ENCODE measurements around the gene EFHB.
"Not testable (repeated sequence)": the region's sequence is repeated elsewhere in the genome, so short reads cannot be mapped to it uniquely, and the experiment has no call there.

Gene EFHB

DNA sequence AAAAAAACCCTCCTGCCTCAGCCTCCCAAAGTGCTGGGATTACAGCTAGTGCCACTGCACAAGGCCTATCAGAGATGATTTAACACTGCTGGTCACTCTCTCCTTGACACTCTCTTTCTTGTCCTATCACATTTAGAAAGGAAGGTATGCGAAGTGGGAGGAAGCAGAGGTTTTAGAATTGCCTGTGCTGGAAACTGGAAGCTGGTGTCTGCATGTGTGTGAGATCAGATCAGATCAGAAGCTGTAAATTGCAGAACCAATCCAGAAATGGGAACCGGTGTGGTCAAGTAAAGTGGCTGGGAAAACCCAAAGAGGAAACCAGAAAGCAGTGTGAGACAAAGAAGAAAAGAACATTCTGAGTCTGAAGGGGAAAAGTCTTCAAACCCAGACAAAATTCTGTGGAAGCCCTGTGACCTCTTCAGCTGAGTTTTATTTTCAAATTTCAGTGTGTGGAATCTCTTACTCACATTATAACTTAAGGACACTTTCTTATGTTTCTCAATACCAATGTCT, 2.8 kb downstream of the EFHB start:
- H3K4me2 ChIP-seq (ENCODE audit: low read length) = no peak overlapping the region
- H3K4me1 ChIP-seq (ENCODE audit: control insufficient read depth, insufficient read depth, low read length) = no peaks in the 10 kb centered on the region
- peaks cover 4% of the 10 kb centered on the region for H3K27me3 ChIP-seq (ENCODE audit: control insufficient read depth, insufficient read depth, low read length)
- H3K4me3 ChIP-seq (ENCODE audit: low read length) = no peak overlapping the region
- no peak overlapping the region for H3K9ac ChIP-seq (ENCODE audit: low read depth, low read length)
- H3K9me3 ChIP-seq (replicated peaks; ENCODE audit: low read length) = no peaks in the 10 kb centered on the region
- H3K36me3 ChIP-seq (ENCODE audit: insufficient read depth, low read length) = no peaks in the 10 kb centered on the region

DNA sequence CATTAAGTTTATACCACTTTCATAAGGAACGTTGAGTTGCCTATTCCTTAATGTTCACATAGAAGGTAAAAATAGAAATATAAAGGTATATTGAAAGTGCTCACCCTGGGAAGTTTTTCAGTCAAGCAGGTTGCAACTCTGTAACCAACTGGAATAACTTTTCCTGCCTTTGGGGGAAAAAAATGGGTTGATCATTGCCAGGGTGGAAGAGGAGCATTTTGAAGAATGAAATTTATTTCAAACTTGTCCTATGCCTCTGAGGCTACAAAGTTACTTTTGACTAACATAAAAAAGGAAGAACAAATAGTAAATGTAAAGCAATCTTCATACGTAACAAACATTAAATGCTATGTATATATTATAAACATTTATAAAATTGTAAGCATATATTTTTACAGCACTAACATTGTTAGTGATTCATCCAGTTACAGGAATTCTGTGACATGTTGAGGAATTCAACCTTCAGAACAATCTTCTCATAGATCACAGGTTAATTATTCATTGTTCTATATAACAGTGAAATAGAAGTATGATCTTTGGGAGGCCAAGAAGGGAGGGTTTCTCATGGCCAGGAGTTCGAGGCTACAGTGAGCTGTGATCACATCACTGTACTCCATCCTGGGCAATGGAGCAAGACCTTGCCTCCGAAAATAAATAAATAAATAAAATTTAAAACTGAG, 13.5 kb downstream of the EFHB start:
- Histone ChIP-seq H3K9ac (ENCODE audit: low read depth, low read length) (no peak overlapping the region), H3K4me2 (ENCODE audit: low read length) (no peak overlapping the region), H3K36me3 (ENCODE audit: insufficient read depth, low read length) (no peaks in the 10 kb centered on the region), H3K4me1 (ENCODE audit: control insufficient read depth, insufficient read depth, low read length) (no peaks in the 10 kb centered on the region), H3K27me3 (ENCODE audit: control insufficient read depth, insufficient read depth, low read length) (no peaks in the 10 kb centered on the region), H3K9me3 (replicated peaks; ENCODE audit: low read length) (no peaks in the 10 kb centered on the region), H3K4me3 (ENCODE audit: low read length) (no peak overlapping the region)

DNA sequence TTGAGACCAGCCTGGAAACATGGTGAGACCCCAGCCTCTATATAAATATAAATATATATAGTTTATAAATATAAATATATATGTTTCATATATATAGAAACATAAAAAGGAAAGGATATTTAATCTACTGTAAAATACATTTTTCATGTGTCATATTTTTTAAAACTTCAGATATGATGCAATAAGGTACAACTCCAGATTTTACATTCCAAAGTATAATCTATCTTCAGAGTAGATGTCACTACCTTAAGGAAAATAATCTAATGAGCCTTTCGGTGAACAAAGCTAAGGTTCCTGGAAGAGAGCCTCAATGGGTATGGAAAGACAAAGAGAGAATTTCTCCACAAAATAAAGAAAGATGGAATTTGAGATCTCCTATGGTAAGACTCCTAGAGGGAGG, 16.9 kb downstream of the EFHB start:
- H3K9me3 ChIP-seq (replicated peaks; ENCODE audit: low read length) = no peaks in the 10 kb centered on the region
- no peak overlapping the region for H3K9ac ChIP-seq (ENCODE audit: low read depth, low read length)
- no peaks in the 10 kb centered on the region for H3K27me3 ChIP-seq (ENCODE audit: control insufficient read depth, insufficient read depth, low read length)
- no peaks in the 10 kb centered on the region for H3K4me1 ChIP-seq (ENCODE audit: control insufficient read depth, insufficient read depth, low read length)
- no peak overlapping the region for H3K4me2 ChIP-seq (ENCODE audit: low read length)
- no peak overlapping the region for H3K4me3 ChIP-seq (ENCODE audit: low read length)
- H3K36me3 ChIP-seq (ENCODE audit: insufficient read depth, low read length) = no peaks in the 10 kb centered on the region

DNA sequence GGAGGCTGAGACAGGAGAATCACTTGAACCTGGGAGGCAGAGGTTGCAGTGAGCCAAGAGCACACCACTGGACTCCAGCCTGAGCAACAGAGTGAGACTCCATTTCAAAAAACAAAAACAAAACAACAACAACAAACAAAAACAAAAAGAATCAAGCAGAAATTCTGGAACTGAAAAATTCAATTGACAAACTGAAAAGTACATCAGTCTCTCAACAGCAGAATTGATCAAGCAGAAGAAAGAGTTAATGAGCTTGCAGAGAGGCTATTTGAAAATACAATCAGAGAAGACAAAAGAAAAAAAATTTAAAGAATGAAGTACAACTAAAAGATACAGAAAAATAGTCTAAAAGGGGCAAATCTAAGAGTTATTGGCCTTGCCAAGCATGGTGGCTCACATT, 22.6 kb downstream of the EFHB start:
- Histone ChIP-seq H3K27me3 (ENCODE audit: control insufficient read depth, insufficient read depth, low read length) (no peaks in the 10 kb centered on the region), H3K36me3 (ENCODE audit: insufficient read depth, low read length) (no peaks in the 10 kb centered on the region), H3K4me1 (ENCODE audit: control insufficient read depth, insufficient read depth, low read length) (no peaks in the 10 kb centered on the region), H3K4me3 (ENCODE audit: low read length) (no peak overlapping the region), H3K9me3 (replicated peaks; ENCODE audit: low read length) (no peaks in the 10 kb centered on the region), H3K9ac (ENCODE audit: low read depth, low read length) (no peak overlapping the region), H3K4me2 (ENCODE audit: low read length) (no peak overlapping the region)

DNA sequence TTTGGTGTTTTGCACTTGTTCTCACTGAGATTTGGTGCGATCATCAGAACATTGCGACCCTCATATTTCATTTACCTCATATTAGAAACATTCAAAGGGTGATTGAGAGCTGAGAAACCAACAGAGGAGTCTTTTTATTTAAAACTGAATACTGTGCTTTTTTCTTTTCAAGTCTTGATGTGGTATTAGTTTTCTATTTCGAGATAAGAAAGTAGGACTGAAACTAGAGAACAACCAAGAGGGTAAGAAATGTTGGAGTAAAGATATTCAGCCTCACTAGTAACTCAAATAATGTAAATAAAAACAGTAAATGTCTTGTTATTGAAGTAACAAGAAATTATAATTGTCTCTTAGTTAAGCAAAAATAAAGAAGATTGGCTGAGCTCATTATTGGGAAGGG, 26.5 kb downstream of the EFHB start:
- H3K4me2 ChIP-seq (ENCODE audit: low read length) = no peak overlapping the region
- H3K9me3 ChIP-seq (replicated peaks; ENCODE audit: low read length) = no peaks in the 10 kb centered on the region
- H3K27me3 ChIP-seq (ENCODE audit: control insufficient read depth, insufficient read depth, low read length) = no peaks in the 10 kb centered on the region
- no peak overlapping the region for H3K9ac ChIP-seq (ENCODE audit: low read depth, low read length)
- no peaks in the 10 kb centered on the region for H3K4me1 ChIP-seq (ENCODE audit: control insufficient read depth, insufficient read depth, low read length)
- H3K4me3 ChIP-seq (ENCODE audit: low read length) = no peak overlapping the region
- no peaks in the 10 kb centered on the region for H3K36me3 ChIP-seq (ENCODE audit: insufficient read depth, low read length)

DNA sequence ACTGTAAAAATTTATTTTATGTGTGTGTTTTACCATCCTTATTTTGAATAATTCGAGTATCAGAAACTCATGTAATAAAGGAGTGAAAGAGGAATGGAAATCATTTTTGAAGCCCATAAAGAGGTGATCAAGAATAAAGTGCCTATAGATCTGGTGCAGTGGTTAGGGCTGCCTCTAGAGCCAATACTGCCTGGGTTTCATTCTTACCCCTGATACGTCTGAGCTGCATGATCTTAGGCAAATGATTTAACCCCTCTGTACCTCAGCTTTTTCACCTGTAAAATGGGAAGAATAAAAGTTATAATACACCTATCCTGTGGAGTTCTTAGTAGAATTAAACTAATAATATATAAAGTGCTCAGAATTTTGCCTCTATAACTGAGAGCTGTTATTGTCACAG, 30.4 kb downstream of the EFHB start:
- H3K36me3 ChIP-seq (ENCODE audit: insufficient read depth, low read length) = no peaks in the 10 kb centered on the region
- no peaks in the 10 kb centered on the region for H3K27me3 ChIP-seq (ENCODE audit: control insufficient read depth, insufficient read depth, low read length)
- no peaks in the 10 kb centered on the region for H3K9me3 ChIP-seq (replicated peaks; ENCODE audit: low read length)
- H3K9ac ChIP-seq (ENCODE audit: low read depth, low read length) = no peak overlapping the region
- no peak overlapping the region for H3K4me3 ChIP-seq (ENCODE audit: low read length)
- no peak overlapping the region for H3K4me2 ChIP-seq (ENCODE audit: low read length)
- H3K4me1 ChIP-seq (ENCODE audit: control insufficient read depth, insufficient read depth, low read length) = peaks cover 8% of the 10 kb centered on the region

DNA sequence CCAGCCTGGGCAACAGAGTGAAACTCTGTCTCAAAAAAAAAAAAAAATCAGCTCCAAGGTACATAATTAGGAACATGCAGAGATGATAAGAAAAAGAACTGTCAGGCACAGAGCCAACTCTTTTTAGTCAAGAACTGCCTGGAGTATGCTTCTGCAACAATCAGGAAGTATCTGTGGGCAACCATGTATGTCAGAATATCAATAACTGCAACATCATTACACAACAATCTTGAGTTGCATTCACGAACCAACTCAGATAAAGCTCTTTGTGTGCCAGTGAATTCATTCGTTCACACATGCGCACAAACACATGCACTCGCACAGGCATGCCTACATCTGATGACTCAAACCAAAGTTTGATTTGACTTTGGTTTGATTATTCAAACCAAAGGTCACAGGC, 32.1 kb downstream of the EFHB start:
- Histone ChIP-seq H3K36me3 (ENCODE audit: insufficient read depth, low read length) (no peaks in the 10 kb centered on the region), H3K27me3 (ENCODE audit: control insufficient read depth, insufficient read depth, low read length) (no peaks in the 10 kb centered on the region), H3K4me3 (ENCODE audit: low read length) (no peak overlapping the region), H3K9ac (ENCODE audit: low read depth, low read length) (no peak overlapping the region), H3K4me2 (ENCODE audit: low read length) (no peak overlapping the region), H3K4me1 (ENCODE audit: control insufficient read depth, insufficient read depth, low read length) (peaks cover 23% of the 10 kb centered on the region), H3K9me3 (replicated peaks; ENCODE audit: low read length) (no peaks in the 10 kb centered on the region)

DNA sequence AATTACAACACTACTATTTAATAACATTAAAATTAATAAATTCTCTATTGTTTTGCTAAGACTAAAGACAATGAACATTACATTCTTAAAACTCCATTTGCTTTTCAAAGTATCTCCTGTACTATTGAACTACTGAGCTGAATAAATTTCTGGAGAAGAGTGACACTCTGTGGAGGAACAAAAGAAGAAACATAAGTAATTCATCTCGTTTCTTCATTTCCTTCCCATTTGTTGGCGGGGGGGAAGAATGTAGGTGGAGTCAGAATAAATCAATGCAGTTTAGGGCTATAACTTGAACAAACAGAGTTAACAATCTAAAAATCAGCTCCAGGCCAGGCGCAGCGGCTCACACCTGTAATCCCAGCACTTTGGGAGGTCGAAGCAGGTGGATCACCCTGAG, 32.7 kb downstream of the EFHB start:
- H3K9ac ChIP-seq (ENCODE audit: low read depth, low read length) = no peak overlapping the region
- H3K4me3 ChIP-seq (ENCODE audit: low read length) = no peak overlapping the region
- H3K4me2 ChIP-seq (ENCODE audit: low read length) = no peak overlapping the region
- no peaks in the 10 kb centered on the region for H3K36me3 ChIP-seq (ENCODE audit: insufficient read depth, low read length)
- H3K27me3 ChIP-seq (ENCODE audit: control insufficient read depth, insufficient read depth, low read length) = no peaks in the 10 kb centered on the region
- peaks cover 23% of the 10 kb centered on the region for H3K4me1 ChIP-seq (ENCODE audit: control insufficient read depth, insufficient read depth, low read length)
- no peaks in the 10 kb centered on the region for H3K9me3 ChIP-seq (replicated peaks; ENCODE audit: low read length)

DNA sequence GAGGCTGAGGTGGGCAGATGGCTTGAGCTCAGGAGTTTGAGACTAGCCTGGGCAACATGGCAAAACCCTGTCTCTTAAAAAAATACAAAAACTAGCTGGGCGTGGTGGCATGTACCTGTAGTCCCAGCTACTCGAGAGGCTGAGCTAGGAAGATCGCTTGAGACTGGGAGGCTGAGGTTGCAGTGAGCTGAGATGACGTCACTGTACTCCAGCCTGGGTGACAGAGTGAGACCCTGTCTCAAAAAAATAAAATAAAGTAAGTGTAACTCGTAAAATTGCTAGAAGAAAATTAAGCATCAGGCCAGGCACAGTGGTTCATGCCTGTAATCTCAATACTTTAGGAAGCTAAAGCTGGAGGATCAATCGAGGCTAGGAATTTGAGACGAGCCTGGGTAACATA, 34.2 kb downstream of the EFHB start:
- H3K36me3 ChIP-seq (ENCODE audit: insufficient read depth, low read length); H3K4me3 ChIP-seq (ENCODE audit: low read length); H3K27me3 ChIP-seq (ENCODE audit: control insufficient read depth, insufficient read depth, low read length); H3K9me3 ChIP-seq (replicated peaks; ENCODE audit: low read length); H3K9ac ChIP-seq (ENCODE audit: low read depth, low read length); H3K4me2 ChIP-seq (ENCODE audit: low read length): not testable (repeated sequence)
- peaks cover 23% of the 10 kb centered on the region for H3K4me1 ChIP-seq (ENCODE audit: control insufficient read depth, insufficient read depth, low read length)

DNA sequence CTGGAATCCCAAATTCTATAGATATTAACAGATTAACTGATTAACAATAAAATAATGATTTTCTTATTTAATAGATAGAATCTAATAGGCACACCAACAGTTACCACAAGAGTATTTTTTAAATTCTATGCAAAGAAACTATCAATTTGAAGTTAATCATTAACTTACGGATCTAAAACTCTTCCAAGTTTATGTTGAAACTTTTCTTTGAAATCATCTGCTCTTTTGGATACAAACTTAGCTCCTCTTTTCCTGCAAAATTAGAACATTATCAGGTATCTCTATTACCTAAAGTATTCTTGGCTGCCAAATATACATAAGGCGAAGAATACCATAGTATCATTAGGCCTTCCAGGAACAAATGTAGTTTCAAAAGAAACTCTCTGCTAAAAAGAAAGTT, 34.8 kb downstream of the EFHB start:
- H3K9me3 ChIP-seq (replicated peaks; ENCODE audit: low read length) = no peaks in the 10 kb centered on the region
- no peaks in the 10 kb centered on the region for H3K27me3 ChIP-seq (ENCODE audit: control insufficient read depth, insufficient read depth, low read length)
- no peak overlapping the region for H3K4me3 ChIP-seq (ENCODE audit: low read length)
- peak overlapping the region; percentile 82 for H3K4me2 ChIP-seq (ENCODE audit: low read length)
- no peaks in the 10 kb centered on the region for H3K36me3 ChIP-seq (ENCODE audit: insufficient read depth, low read length)
- H3K4me1 ChIP-seq (ENCODE audit: control insufficient read depth, insufficient read depth, low read length) = peaks cover 23% of the 10 kb centered on the region
- H3K9ac ChIP-seq (ENCODE audit: low read depth, low read length) = no peak overlapping the region

DNA sequence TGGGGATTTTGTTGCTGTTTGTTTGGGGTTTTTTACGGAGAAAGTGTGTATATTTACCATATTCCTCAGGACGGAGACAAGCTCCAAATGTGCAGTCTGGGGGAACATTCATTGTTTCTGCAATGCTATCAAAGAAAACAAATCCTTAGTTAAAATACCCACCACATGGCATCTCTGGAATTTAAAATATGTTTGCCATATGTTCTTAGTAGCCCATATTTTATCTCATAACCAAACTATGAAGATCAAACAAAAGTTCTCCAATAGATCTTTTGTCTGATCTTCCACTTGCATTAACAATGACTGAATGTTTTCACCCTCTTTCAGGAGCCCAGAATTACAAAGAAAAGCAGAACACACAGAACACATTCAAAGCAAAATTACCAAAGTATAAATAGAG, 35.3 kb downstream of the EFHB start:
- H3K4me1 ChIP-seq (ENCODE audit: control insufficient read depth, insufficient read depth, low read length) = peaks cover 23% of the 10 kb centered on the region
- no peaks in the 10 kb centered on the region for H3K27me3 ChIP-seq (ENCODE audit: control insufficient read depth, insufficient read depth, low read length)
- peak overlapping the region; percentile 50 for H3K4me3 ChIP-seq (ENCODE audit: low read length)
- H3K4me2 ChIP-seq (ENCODE audit: low read length) = peak overlapping the region; percentile 82
- peak overlapping the region; percentile 58 for H3K9ac ChIP-seq (ENCODE audit: low read depth, low read length)
- H3K9me3 ChIP-seq (replicated peaks; ENCODE audit: low read length) = no peaks in the 10 kb centered on the region
- no peaks in the 10 kb centered on the region for H3K36me3 ChIP-seq (ENCODE audit: insufficient read depth, low read length)

DNA sequence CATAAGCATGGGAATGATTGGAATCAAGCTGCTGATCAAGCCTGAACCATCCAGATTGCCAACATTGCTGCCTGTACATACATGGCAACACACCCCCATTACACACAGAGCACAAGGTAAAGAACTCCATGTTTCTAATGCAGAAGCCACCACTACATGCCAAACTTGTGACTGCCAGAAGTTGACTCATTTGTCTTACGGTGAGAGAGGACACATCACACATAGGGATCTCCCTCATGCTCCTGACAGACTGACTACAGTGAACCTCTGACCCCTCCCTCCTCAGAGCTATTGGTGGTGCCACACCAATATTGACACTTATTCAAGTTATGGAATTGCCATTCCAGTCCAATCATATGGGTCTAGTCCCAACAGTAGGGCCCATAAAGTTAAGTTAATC, 42.3 kb downstream of the EFHB start:
- H3K36me3 ChIP-seq (ENCODE audit: insufficient read depth, low read length) = no peaks in the 10 kb centered on the region
- H3K9me3 ChIP-seq (replicated peaks; ENCODE audit: low read length) = no peaks in the 10 kb centered on the region
- H3K4me3 ChIP-seq (ENCODE audit: low read length) = no peak overlapping the region
- H3K9ac ChIP-seq (ENCODE audit: low read depth, low read length) = no peak overlapping the region
- H3K4me2 ChIP-seq (ENCODE audit: low read length) = no peak overlapping the region
- H3K4me1 ChIP-seq (ENCODE audit: control insufficient read depth, insufficient read depth, low read length) = peaks cover 23% of the 10 kb centered on the region
- no peaks in the 10 kb centered on the region for H3K27me3 ChIP-seq (ENCODE audit: control insufficient read depth, insufficient read depth, low read length)
